BJ (cell line): ENCODE measurements around the gene ZNF518B. TPM values are rescaled to one million over a fixed set of nuclear protein-coding genes. Genes with fewer than 3 reads are reported as not detected.
A peak's percentile ranks its signal among the peaks of the same experiment; 100 is the strongest.

ENCODE experiments used
- CTCF ChIA-PET: fragments of 350-600 bp; formaldehyde crosslinking; extraction: SDS; loops from one replicate; lab custom pipeline; 2021; ENCODE audit warnings: antibody characterized with exemption, inconsistent platforms; lab: Yijun Ruan, JAX
- POLR2A ChIA-PET: fragments of 300-600 bp; sonication (Branson Sonifier 250); formaldehyde crosslinking; extraction: SDS; loops from one replicate; lab custom pipeline; 2021; ENCODE audit warnings: antibody characterized with exemption; lab: Charles Lee
- DNase-seq: peaks from one replicate; pipeline ENCODE4 v3.0.0-alpha.2; 2011; ENCODE audit warnings: low read depth
- H3K27me3 ChIP-seq: 2 replicates; pipeline ENCODE4 v1.6.0; 2011; ENCODE audit warnings: low read length; ENCODE audit not compliant: control insufficient read depth, insufficient read depth
- H3K36me3 ChIP-seq: 2 replicates; pipeline ENCODE4 v1.5.1; 2011; ENCODE audit warnings: low read length; ENCODE audit not compliant: control insufficient read depth, insufficient read depth
- H3K4me3 ChIP-seq: 2 replicates; pipeline ENCODE4 v1.5.1; 2011; ENCODE audit warnings: low read depth, mild to moderate bottlenecking, control low read depth, low read length
- CTCF ChIP-seq: IDR thresholded peaks from 2 replicates; pipeline ENCODE4 v1.5.1; 2011; ENCODE audit warnings: low read depth, mild to moderate bottlenecking, control low read depth, inconsistent platforms, low read length, moderate library complexity; ENCODE audit not compliant: insufficient read depth
- polyA plus RNA-seq: library from polyadenylated mRNA; depleted of rRNA; stranded (reverse); fragments of >200 nt; gene quantifications from 2 replicates; pipeline ENCODE4 v1.2.3, GENCODE V29; 2011

Gene ZNF518B
- polyA plus RNA-seq, 1 experiment = 8.7 TPM

DNA sequence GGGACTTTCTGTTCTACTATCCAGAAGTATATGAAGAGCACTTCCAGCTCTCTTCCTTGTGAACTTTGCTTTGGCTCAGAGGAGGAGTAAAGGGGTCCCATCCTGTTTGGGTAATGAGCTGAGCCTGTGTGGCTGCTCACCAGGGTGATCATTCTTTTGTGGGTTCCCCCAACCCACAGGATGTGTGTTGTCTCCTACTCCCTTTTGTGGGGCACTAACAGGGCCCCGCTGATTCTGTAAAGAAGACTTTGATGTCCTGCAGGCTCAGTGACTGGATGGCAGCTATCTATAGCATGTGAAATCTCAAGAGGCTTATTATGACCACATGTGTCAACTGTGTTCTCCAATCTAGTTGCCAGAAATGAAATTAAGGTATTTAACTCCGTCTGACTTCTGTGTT is 40.8 kb downstream of the ZNF518B start:
- ChIA-PET POLR2A (no interaction called here), CTCF (interaction anchor here (0.6 to 1.5 kb wide), 8 partner anchors 8 to 258 kb away, joined by 3 to 8 read pairs (median 4); no protein-coding TSS in a partner anchor)
- Histone ChIP-seq H3K27me3 (no peaks in the 10 kb centered on the region), H3K36me3 (no peaks in the 10 kb centered on the region), H3K4me3 (no peak overlapping the region)
- TF ChIP-seq CTCF = no peak
- no peak for DNase-seq

GRCh38 chr4:10413177-10413576 is 44.0 kb downstream of the ZNF518B start:
- no peaks in the 10 kb centered on the region for H3K36me3 ChIP-seq
- DNase-seq = no peak
- ChIA-PET CTCF (interaction anchor here (1.3 to 1.6 kb wide), 2 partner anchors 124 to 252 kb away, joined by 3 to 4 read pairs; no protein-coding TSS in a partner anchor), POLR2A (no interaction called here)
- no peak for TF ChIP-seq CTCF
- no peak overlapping the region for H3K4me3 ChIP-seq
- no peaks in the 10 kb centered on the region for H3K27me3 ChIP-seq

DNA sequence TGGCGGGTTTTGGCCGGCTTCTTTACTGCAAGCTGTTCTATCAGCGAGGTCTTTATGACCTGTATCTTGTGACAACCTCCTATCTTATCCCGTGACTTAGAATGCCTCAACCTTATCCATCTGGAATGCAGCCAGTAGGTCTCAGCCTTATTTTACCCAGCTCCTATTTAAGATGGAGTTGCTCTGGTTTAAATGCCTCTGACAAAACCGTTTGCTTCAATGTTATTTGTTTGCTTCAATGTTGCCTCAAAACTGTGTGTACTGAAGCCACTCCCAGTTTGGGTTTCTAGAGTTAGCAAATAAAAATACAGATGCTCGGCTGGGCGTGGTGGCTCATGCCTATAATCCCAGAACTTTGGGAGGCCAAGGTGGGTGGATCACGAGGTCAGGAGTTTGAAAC is 51.6 kb downstream of the ZNF518B start:
- no peaks in the 10 kb centered on the region for H3K36me3 ChIP-seq
- H3K4me3 ChIP-seq = no peak overlapping the region
- no peak for DNase-seq
- H3K27me3 ChIP-seq = no peaks in the 10 kb centered on the region
- ChIA-PET CTCF (interaction anchor here (3.4 to 10.5 kb wide), 3 partner anchors 134 to 244 kb away, joined by 10 to 309 read pairs (median 67); no protein-coding TSS in a partner anchor), POLR2A (no interaction called here)
- no peak for TF ChIP-seq CTCF

DNA sequence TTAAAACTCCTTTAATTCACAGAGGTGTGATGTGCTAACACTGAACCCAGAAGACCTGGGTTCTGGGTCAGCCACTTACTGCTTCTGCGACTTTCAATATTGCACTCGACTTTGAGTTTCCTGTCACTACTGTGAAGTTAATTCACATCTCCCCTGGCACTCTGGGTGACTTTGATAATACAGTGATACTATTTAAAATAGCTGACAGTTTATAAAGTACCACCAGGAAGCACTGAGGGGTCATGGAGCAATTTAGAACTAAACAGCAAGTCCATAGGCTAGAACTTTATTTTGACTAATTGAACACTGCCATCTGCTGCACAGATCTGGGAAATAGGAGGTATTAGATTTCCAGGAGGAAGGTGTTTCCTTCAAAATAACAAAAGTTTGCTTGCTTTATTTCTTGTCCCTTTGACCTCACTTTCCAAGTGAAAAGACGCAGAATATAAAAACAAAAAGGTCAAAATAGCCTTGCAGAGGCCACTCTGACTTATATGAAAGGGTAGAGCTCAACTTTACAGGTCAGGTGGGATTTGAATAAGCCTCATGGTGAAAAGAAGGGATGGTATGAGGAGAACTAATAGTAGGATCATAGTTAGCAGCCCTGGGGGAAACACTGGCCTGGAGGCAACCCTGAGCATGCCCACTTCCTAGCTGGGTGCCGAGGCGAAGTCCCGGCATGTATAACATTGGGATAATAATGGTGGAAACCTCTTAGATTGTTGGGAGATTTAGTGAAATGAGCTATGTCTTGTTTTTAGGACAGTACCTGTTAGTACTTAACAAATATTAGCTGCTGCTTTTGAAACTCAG is 53.4 kb downstream of the ZNF518B start:
- Histone ChIP-seq H3K36me3 (no peaks in the 10 kb centered on the region), H3K27me3 (no peaks in the 10 kb centered on the region), H3K4me3 (no peak overlapping the region)
- DNase-seq = peak; percentile 5
- TF ChIP-seq CTCF = peak; percentile 48
- ChIA-PET CTCF (interaction anchor here (0.6 to 10.5 kb wide), 32 partner anchors 9 to 284 kb away, joined by 3 to 309 read pairs (median 4); no protein-coding TSS in a partner anchor), POLR2A (interaction anchor here (0.6 kb wide), 1 partner anchor 230 kb away, joined by 3 read pairs; no protein-coding TSS in a partner anchor)

DNA sequence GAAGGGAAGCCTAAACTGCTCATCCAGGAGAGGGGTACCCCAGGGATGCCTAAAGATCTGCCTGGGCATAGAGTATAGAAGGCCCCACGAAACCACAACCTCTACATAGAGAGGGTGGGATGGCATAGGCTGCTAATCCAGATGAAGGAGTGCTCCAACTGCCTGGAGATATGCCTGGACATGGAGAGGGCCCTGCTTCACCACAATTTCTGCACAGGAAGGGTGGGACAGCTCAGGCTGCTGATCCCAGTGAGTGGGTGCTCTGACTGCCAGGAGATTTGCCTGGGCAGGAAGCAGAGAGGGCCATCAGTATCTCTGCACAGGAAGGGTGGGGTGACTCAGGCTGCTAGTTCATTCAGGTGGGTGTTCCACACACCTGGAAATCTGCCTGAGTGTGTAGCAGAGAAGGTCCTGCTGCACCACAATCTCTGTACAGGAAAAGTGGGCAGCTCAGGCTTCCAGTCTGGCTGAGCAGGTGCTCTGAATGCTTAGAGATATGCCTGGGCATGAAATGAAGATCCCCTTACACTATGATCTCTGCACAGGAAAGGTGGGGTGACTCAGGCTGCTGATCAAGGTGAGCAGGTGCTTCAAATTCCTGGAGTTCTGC is 61.1 kb downstream of the ZNF518B start:
- Histone ChIP-seq H3K27me3 (no peaks in the 10 kb centered on the region), H3K36me3 (no peaks in the 10 kb centered on the region), H3K4me3 (no peak overlapping the region)
- DNase-seq = no peak
- CTCF ChIA-PET = interaction anchor here (2.0 kb wide), 1 partner anchor 231 kb away, joined by 8 read pairs; no protein-coding TSS in a partner anchor
- POLR2A ChIA-PET = no interaction called here
- no peak for TF ChIP-seq CTCF
